VCaP (cell line): ENCODE data around the gene NUDCD2.
"Not testable (repeated sequence)": the region's sequence is repeated elsewhere in the genome, so short reads cannot be mapped to it uniquely, and the experiment has no call there.

Experiments
- H3K27ac ChIP-seq: fragments of 450-650 bp; 2 replicates; pipeline ENCODE4 v1.5.1; 2017
- CTCF ChIP-seq: fragments of 450-650 bp; conservative IDR thresholded peaks from 2 replicates; pipeline ENCODE4 v1.5.1; 2017; ENCODE audit warnings: mild to moderate bottlenecking, moderate library complexity

Gene NUDCD2

GRCh38 chr5:163399923-163400322, 60.0 kb downstream of the NUDCD2 start:
- TF ChIP-seq CTCF: no peak

GRCh38 chr5:163397354-163397753, 62.5 kb downstream of the NUDCD2 start:
- TF ChIP-seq CTCF: no peak
- H3K27ac ChIP-seq: no peak overlapping the region

More at GRCh38 chr5:163399923-163400322, 60.0 kb downstream of the NUDCD2 start:
- H3K27ac ChIP-seq: no peak overlapping the region

DNA sequence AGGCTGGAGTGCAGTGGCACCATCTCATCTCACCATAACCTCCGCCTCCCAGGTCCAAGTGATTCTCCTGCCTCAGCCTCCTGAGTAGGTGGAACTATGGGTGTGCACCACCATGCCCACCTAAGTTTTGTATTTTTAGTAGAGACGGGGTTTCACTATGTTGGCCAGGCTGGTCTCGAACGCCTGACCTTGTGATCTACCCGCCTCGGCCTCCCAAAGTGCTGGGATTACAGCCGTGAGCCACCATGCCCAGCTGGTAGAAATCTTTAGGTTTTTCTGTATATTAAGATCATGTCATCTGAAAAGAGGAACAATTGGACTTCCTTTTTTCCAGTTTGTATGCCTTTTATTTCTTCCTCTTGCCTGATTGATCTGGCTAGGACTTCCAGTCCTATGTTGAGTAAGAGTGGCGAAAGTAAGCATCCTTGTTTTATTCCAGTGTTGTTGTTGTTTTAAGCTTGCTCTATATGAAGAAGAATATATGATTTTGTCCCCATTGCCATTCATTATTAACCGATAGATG, 63.0 kb downstream of the NUDCD2 start:
- not testable (repeated sequence) for H3K27ac ChIP-seq
